Right cardiac atrium (tissue), 5 donors: ENCODE results near the gene KIAA1755. TPM values are rescaled to one million over a fixed set of nuclear protein-coding genes. Genes with fewer than 3 reads are reported as not detected.
"Not testable (repeated sequence)": the region's sequence is repeated elsewhere in the genome, so short reads cannot be mapped to it uniquely, and the experiment has no call there.

Source experiments
- ATAC-seq, 2 donors: fragments of 200-7000 bp; cut with Tn5 transposase; one replicate each; pipeline versions ENCODE4 v1.8.0 to v1.9.1; 2020; ENCODE audit warnings: moderate library complexity in 2 of 2, mild to moderate bottlenecking in 1 of 2
- DNase-seq, 3 donors: peaks; one replicate each; pipeline ENCODE4 v3.0.0-alpha.2; 2020
- H3K27ac ChIP-seq: one replicate; pipeline ENCODE4 v1.5.1; 2013; ENCODE audit warnings: mild to moderate bottlenecking, low read length, control low read depth, moderate library complexity
- H3K27me3 ChIP-seq: one replicate; pipeline ENCODE4 v1.6.1; 2013; ENCODE audit not compliant: control insufficient read depth, insufficient read depth
- H3K4me1 ChIP-seq: one replicate; pipeline ENCODE4 v1.6.1; 2013; ENCODE audit warnings: low read length; ENCODE audit not compliant: control insufficient read depth, insufficient read depth
- H3K4me3 ChIP-seq: one replicate; pipeline ENCODE4 v1.5.1; 2013; ENCODE audit warnings: low read length, control low read depth
- H3K9me3 ChIP-seq: one replicate; pipeline ENCODE4 v1.6.1; 2013; ENCODE audit warnings: low read length; ENCODE audit not compliant: control insufficient read depth
- WGBS: extraction: QIAGEN DNeasy Blood & Tissue Kit; methylation state at CpG from one replicate; pipeline ENCODE4 v1.1.7; 2013; 5-methylcytosine and 5-hydroxymethylcytosine counted together
- intact Hi-C, 4 donors: fragments of 100-400 bp; cut with DNase I; formaldehyde crosslinking; loops; one replicate each; pipeline versions ENCODE4 v1.11.0 to v1.14.0; 2022 to 2023
- polyA plus RNA-seq: library from polyadenylated mRNA; stranded (reverse); fragments of 200-250 nt; gene quantifications from one replicate; pipeline ENCODE4 v1.2.3, GENCODE V29; 2013
- total RNA-seq, 4 donors: library from RNA; stranded (reverse); fragmentation: NEBNext Ultra II Directional; extraction: Animal tissue kit (Norgen Biotek cat#: 25700); gene quantifications; one replicate each; pipeline ENCODE4 v1.2.1, GENCODE V29; 2021
- donor health status: healthy with polysubstance abuse.
- donor health status: DM: no; HTN: yes; CAD: no.
- donor health status: DM: no; HTN: no; CAD: no.
- donor health status: DM: no; HTN: yes; CAD: no; lungs with severe emphysema.
- donor health status: DM: yes; HTN: yes; CAD: no.

Gene KIAA1755
- total and polyA plus RNA-seq, 5 donors, result 5.8 to 18.7 (median 17.0) TPM

GRCh38 chr20:38261054-38261390 is 487 bp upstream of the KIAA1755 start:
- ATAC-seq, result no peak
- 54% methylated on average over 8 of the region's 8 CpGs for whole genome bisulfite sequencing
- intact Hi-C loops, result no loop called here
- no peaks in the 10 kb centered on the region for H3K4me1 ChIP-seq
- no peak for DNase-seq
- peak overlapping the region; percentile 54 for H3K4me3 ChIP-seq
- peaks cover 3% of the 10 kb centered on the region for H3K27me3 ChIP-seq
- H3K9me3 ChIP-seq, result no peaks in the 10 kb centered on the region
- peak overlapping the region; percentile 59 for H3K27ac ChIP-seq

- DNase-seq (peak in 1 of 3 donors; percentile 66), ATAC-seq (peak; percentile 18 to 31)
- intact Hi-C loops, result no loop called here
- Histone ChIP-seq H3K4me3 (peak overlapping the region; percentile 54), H3K9me3 (no peaks in the 10 kb centered on the region), H3K4me1 (peaks cover 2% of the 10 kb centered on the region), H3K27ac (peak overlapping the region; percentile 50), H3K27me3 (peaks cover 3% of the 10 kb centered on the region)
- WGBS, result 15% methylated on average over 5 of the region's 5 CpGs
Measured at GRCh38 chr20:38260025-38260377, 534 bp downstream of the KIAA1755 start.

DNA sequence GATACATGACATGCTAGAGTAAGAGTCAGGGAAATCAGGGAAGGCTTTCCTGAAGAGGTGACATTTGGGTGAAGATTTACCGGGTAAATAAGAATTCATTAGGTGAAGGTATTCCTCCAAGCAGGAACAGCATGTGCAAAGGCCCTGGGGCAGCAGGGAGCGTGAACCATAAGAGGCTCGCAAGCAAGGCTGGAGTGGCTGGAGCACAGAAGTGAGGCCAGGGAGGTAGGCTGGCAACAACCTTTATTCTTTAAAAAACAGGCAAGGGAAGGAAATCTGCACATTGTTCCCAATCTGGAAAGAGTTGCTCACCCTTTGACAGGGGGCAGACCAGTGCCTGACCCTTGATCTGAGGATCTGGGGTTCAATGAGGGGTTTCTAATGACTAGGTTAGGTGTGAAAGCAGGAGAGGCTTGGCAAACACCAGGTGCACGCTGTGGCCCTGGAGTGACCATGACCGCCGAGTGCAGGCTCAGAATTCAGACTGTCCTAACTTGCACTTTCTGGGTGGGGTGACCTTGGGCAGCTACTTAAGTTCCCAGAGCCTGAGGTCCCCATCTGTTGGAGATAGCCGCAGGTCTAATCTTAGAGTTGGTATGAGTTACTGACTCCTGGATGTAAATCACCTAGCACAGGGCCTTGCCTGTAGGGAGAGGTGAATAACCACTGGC is 1.9 kb downstream of the KIAA1755 start:
- ATAC-seq (no peak), DNase-seq (no peak)
- Histone ChIP-seq H3K4me1 (peaks cover 2% of the 10 kb centered on the region), H3K4me3 (no peak overlapping the region), H3K27ac (no peak overlapping the region), H3K9me3 (no peaks in the 10 kb centered on the region), H3K27me3 (peaks cover 3% of the 10 kb centered on the region)
- 90% methylated on average over 7 of the region's 7 CpGs for WGBS
- intact Hi-C loops, result no loop called here

- intact Hi-C loops, result no loop called here
- no peak overlapping the region for H3K27ac ChIP-seq
- ATAC-seq, result no peak
- H3K4me1 ChIP-seq, result peaks cover 2% of the 10 kb centered on the region
- 71% methylated on average over 2 of the region's 2 CpGs for WGBS
- H3K9me3 ChIP-seq, result no peaks in the 10 kb centered on the region
- H3K27me3 ChIP-seq, result no peaks in the 10 kb centered on the region
- H3K4me3 ChIP-seq, result no peak overlapping the region
- DNase-seq, result no peak
Measured at GRCh38 chr20:38256966-38257365, 3.6 kb downstream of the KIAA1755 start.

DNA sequence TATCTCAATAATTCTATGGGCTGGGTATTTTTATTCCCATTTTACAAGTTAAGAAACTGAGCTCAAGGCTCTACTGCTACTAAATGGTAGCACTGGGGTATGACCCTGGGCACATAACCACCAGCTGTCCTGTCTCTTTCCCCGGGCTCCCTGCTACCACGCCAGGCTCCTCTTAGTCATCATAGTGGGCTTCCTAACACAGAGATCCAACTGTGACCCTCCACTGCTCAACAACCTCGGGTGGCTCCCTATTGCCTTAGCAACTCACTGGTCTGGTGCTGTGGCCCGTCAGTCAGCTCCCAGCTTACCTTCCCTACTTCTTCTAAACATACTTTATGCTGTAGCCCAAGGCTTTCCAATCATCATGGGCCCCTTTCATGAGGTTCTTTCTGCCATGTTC is 4.5 kb downstream of the KIAA1755 start:
- no peak overlapping the region for H3K4me3 ChIP-seq
- H3K9me3 ChIP-seq, result no peaks in the 10 kb centered on the region
- H3K4me1 ChIP-seq, result peaks cover 4% of the 10 kb centered on the region
- ATAC-seq (no peak), DNase-seq (no peak)
- intact Hi-C loops, result no loop called here
- H3K27me3 ChIP-seq, result no peaks in the 10 kb centered on the region
- 71% methylated on average over 4 of the region's 4 CpGs for WGBS
- peak overlapping the region; percentile 23 for H3K27ac ChIP-seq

- no peak overlapping the region for H3K4me3 ChIP-seq
- H3K27me3 ChIP-seq, result no peaks in the 10 kb centered on the region
- no peaks in the 10 kb centered on the region for H3K9me3 ChIP-seq
- peak overlapping the region; percentile 36 for H3K27ac ChIP-seq
- H3K4me1 ChIP-seq, result peaks cover 4% of the 10 kb centered on the region
- DNase-seq (peak in 2 of 3 donors; percentile 43 to 71), ATAC-seq (peak; percentile 13 to 51)
- 40% methylated on average over 5 of the region's 5 CpGs for WGBS
- intact Hi-C loops, result no loop called here
Measured at GRCh38 chr20:38255393-38255792, 5.1 kb downstream of the KIAA1755 start.

DNA sequence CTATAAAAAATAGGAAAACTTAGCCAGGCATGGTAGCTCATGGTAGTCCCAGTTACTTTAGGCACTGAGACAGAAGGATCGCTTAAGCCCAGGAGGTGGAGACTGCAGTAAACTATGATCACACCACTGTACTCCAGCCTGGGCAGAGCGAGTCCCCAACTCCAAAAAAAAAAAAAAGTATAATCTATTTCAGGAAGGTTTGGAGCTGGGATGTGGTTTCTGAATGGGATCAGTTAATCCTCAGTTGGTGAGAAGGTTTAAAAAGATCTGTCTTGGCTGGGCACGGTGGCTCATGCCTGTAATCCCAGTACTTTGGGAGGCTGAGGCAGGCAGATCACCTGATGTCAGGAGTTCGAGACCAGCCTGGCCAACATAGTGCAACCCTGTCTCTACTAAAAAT is 5.9 kb downstream of the KIAA1755 start:
- DNase-seq, H3K9me3 ChIP-seq, H3K4me3 ChIP-seq, intact Hi-C loops, H3K27me3 ChIP-seq, H3K4me1 ChIP-seq, H3K27ac ChIP-seq, ATAC-seq: not testable (repeated sequence)
- 77% methylated on average over 4 of the region's 4 CpGs for WGBS

DNA sequence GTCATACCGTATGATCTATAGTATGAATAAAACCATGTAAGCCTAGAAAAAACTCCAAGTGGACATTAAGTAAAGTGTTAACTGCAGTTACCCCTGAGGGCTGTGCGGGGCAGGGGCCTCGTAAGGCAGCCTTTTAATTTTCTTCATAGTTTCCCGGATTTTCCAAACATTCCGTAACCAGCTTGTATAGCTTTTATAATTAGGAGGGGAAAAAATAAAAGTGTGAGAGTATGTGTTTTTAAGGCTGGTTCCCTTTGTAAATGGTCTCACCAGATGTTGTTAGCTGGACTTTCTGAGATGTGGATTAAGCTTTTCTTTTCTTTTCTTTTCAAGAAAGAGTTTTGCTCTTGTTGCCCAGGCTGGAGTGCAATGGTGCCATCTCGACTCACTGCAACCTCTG is 7.0 kb downstream of the KIAA1755 start:
- no peak overlapping the region for H3K27ac ChIP-seq

DNA sequence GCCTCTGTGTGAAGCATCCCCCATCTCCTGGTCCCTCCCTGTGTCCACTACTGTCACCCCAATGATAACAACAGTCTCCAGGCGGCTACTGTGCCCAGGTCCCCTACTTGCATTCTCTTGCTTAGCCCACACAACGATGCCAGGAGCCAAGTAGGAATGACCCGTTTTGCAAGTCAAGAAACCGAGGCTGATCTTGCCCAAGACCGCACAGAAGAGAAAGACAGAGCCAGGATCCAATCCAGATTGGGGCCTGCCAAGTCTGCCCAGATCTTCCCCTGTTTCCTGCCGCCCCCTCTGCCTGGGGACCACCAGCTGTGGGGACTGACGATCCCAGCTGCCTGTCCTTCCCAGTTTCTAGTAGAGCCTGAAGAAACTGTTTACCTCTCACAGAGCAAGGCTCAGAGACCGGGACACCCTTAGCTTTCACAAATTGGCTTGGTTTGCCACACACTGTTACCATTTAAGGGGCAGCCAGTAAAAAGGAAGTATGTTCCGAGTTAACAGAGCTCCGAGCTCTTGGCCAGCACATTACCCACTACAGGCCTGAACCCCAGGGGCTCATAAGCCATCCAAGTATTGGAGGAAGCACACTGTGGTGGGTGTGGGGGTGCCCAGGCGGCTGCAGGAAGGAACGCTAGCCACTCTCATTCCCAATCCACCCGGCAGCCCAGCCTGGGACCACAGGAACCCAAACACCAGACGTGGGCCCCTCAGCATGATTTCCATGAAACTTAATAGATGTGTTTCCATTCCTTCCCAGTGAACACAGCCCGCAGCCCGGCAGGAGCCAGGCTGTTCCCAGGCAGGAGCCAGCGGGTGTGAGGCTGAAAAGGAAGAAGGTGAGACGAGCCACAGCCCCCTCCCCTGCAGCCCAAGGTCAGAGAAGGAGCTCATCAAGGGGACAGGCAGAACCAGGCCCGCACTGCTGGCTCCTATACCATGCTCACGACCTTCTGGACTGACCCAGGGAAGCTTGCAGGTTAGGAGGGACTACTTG is 7.9 kb downstream of the KIAA1755 start:
- DNase-seq, result peak in 2 of 3 donors; percentile 40 to 68
- intact Hi-C loops, result no loop called here
- peak; percentile 38 to 67 for ATAC-seq
- Histone ChIP-seq H3K27ac (peak overlapping the region; percentile 69), H3K9me3 (no peaks in the 10 kb centered on the region), H3K27me3 (no peaks in the 10 kb centered on the region), H3K4me1 (peaks cover 4% of the 10 kb centered on the region), H3K4me3 (no peak overlapping the region)
- WGBS, result 51% methylated on average over 20 of the region's 20 CpGs

More for the DNA sequence above, 7.0 kb downstream of the KIAA1755 start:
- 71% methylated on average over 6 of the region's 6 CpGs for WGBS
- intact Hi-C loops, result no loop called here
- no peak for DNase-seq
- H3K4me3 ChIP-seq, result no peak overlapping the region
- H3K9me3 ChIP-seq, result no peaks in the 10 kb centered on the region
- peaks cover 4% of the 10 kb centered on the region for H3K4me1 ChIP-seq
- no peaks in the 10 kb centered on the region for H3K27me3 ChIP-seq
- no peak for ATAC-seq

DNA sequence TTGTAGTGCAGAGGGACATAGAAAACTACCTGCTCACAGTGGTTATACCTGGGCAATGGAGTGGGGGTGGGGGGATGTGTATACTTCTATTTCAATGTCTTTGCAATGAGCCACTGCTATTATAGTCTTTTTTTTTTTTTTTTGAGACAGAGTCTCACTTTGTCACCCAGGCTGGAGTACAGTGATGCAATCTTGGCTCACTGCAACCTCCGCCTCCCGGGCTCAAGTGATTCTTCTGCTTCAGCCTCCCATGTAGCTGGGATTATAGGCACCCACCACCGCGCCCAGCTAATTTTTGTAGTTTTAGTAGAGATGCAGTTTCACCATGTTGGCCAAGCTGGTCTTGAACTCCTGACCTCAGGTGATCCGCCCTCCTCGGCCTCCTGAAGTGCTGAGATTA is 9.1 kb downstream of the KIAA1755 start:
- H3K4me1 ChIP-seq, H3K4me3 ChIP-seq, H3K9me3 ChIP-seq, intact Hi-C loops, H3K27me3 ChIP-seq, ATAC-seq, H3K27ac ChIP-seq: not testable (repeated sequence)
- 76% methylated on average over 6 of the region's 6 CpGs for WGBS
- peak in 2 of 3 donors; percentile 50 to 74 for DNase-seq

GRCh38 chr20:38250609-38251008 is 9.9 kb downstream of the KIAA1755 start:
- Histone ChIP-seq H3K27me3 (no peaks in the 10 kb centered on the region), H3K4me3 (no peak overlapping the region), H3K27ac (no peak overlapping the region), H3K4me1 (peaks cover 4% of the 10 kb centered on the region), H3K9me3 (no peaks in the 10 kb centered on the region)
- no peak for ATAC-seq
- intact Hi-C loops, result no loop called here
- no peak for DNase-seq
- WGBS, result 60% methylated on average over 6 of the region's 6 CpGs
